Astrocyte of the cerebellum (primary cell): Measurements from ENCODE around the gene MKNK1.

Experiments
- DNase-seq: peaks from one replicate; pipeline ENCODE4 v3.0.0-alpha.2; 2011; ENCODE audit warnings: low read depth
- H3K4me3 ChIP-seq: 2 replicates; pipeline ENCODE4 v1.5.1; 2011; ENCODE audit warnings: mild to moderate bottlenecking, low read depth, low read length, moderate library complexity
- in situ Hi-C: cut with HindIII; loops from 2 replicates; pipeline ENCODE4 v1.10.0; 2017; ENCODE audit warnings: low sequenced_read_pairs
- TF ChIP-seq, protein P1 (sequence below): IDR thresholded peaks from 2 replicates; pipeline ENCODE4 v1.5.1; 2012; ENCODE audit warnings: low read length, low read depth, moderate library complexity, mild to moderate bottlenecking; ENCODE audit errors: missing control alignments

The MKNK1 gene

DNA sequence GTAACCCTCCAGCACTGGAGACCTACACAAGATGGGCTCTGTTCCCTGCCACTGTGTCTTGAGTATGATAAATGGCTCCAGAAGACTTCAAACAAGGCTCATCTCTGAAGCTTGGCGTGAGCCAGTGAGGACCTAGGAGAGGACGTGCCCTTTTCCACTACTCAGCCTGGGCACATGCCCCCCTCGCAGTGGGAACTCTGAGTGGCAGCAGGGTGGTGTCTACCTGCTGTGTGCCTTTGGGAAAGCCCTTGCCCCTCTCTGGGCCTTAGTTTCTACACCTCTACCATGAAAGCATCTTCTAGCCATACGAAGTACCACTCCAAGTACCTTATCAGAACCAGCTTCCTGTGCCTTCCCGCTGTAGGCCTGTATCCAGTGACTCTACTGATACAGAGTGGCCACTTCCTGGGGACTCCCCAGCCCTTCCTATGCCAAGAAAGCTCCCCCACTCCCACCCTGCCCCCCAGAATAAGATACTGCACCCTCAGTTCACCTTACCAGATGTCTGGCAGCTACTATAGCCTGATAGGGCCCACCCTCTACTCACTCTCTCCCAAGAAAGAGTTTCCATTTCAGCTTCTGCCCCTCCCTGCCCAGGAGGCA lies 15.7 kb upstream of the MKNK1 start:
- in situ Hi-C loops, result no loop called here
- TF ChIP-seq, protein P1, sequence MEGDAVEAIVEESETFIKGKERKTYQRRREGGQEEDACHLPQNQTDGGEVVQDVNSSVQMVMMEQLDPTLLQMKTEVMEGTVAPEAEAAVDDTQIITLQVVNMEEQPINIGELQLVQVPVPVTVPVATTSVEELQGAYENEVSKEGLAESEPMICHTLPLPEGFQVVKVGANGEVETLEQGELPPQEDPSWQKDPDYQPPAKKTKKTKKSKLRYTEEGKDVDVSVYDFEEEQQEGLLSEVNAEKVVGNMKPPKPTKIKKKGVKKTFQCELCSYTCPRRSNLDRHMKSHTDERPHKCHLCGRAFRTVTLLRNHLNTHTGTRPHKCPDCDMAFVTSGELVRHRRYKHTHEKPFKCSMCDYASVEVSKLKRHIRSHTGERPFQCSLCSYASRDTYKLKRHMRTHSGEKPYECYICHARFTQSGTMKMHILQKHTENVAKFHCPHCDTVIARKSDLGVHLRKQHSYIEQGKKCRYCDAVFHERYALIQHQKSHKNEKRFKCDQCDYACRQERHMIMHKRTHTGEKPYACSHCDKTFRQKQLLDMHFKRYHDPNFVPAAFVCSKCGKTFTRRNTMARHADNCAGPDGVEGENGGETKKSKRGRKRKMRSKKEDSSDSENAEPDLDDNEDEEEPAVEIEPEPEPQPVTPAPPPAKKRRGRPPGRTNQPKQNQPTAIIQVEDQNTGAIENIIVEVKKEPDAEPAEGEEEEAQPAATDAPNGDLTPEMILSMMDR, result no peak
- H3K4me3 ChIP-seq, result no peak overlapping the region
- no peak for DNase-seq

DNA sequence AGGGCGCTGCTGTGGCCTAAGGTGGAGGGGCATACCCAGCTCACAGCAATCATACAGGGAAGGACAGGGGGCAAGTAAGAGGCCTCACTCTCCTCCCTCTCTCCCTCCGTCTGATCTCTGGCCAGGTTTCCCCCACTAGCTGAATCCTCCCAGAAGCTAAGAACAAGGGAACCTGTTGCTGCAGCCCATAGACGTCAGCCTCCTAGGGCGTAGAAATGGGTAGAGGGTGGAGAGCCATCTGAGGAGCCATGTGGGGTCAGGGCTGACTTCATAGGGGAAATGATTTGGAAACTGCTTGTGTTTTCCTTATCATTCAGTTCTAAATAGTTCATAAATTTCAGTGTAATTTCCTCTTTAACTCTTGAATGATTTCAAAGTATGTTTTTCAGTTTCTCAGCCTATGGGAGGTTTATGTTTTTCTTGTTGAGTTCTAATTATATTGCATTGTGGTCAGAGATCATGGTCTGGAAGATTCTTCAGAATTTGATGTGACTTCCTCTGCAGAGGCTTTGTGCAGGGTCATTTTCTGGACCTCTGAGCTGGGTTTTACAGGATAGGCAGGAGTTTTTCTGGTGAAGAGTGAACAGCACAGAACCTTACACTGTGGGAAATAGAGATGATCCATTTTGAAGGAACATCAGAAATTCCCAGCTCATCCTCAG lies 14.8 kb upstream of the MKNK1 start:
- H3K4me3 ChIP-seq, result no peak overlapping the region
- in situ Hi-C loops, result no loop called here
- no peak for DNase-seq

DNA sequence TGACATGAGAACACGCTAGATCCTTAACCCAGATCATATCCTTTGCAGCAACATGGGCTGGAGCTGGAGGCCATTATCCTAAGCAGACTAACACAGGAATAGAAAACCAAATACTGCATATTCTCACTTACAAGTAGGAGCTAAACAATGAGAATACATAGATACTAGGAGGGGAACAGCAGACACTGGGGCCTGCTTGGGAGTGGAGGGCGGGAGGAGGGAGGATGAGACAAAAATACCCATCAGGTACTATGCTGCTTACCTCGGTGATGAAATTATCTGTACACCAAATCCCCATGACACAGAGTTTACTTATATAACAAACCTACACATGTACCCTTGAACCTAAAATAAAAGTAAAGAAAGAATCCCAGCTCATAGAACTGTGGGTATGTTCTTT lies 13.8 kb upstream of the MKNK1 start:
- DNase-seq, result no peak
- TF ChIP-seq, protein P1, result no peak
- H3K4me3 ChIP-seq, result no peak overlapping the region
- in situ Hi-C loops, result no loop called here

More for the DNA sequence above, 14.8 kb upstream of the MKNK1 start:
- TF ChIP-seq, protein P1, result no peak

DNA sequence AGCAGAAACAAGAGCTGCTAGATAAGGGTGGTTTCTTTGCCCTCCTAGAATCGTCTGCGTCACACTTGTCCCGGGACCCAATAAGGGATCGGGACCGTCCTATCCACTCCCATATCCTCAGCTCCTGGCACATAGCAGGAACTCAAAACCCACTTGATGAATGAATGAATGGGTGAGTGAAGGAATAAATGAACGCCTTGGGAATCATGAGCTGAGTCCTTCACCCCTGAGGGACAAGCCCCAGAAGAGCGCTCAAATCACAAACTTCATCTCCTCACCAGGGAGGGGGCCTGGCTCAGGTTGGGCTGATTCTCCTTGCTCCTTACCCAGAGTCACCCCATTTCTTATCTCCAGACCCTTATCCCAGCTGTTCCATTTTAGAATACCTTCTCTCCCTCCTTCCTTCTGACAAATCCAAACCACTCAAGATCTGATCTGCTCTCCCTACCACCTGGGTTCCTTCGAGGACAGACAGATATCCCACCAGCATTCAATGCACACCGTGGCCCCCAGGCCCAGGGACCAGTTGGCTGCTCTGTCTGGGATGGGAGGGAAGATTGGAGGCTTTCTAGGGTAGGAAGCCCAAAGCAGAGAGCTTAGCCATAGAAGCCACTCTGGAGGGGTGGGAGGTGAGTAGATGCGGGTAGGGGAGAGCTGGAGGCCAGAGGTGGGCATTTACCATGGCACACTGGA lies 13.2 kb upstream of the MKNK1 start:
- peak overlapping the region; percentile 65 for H3K4me3 ChIP-seq
- in situ Hi-C loops, result no loop called here
- DNase-seq, result no peak
- TF ChIP-seq, protein P1, result no peak

DNA sequence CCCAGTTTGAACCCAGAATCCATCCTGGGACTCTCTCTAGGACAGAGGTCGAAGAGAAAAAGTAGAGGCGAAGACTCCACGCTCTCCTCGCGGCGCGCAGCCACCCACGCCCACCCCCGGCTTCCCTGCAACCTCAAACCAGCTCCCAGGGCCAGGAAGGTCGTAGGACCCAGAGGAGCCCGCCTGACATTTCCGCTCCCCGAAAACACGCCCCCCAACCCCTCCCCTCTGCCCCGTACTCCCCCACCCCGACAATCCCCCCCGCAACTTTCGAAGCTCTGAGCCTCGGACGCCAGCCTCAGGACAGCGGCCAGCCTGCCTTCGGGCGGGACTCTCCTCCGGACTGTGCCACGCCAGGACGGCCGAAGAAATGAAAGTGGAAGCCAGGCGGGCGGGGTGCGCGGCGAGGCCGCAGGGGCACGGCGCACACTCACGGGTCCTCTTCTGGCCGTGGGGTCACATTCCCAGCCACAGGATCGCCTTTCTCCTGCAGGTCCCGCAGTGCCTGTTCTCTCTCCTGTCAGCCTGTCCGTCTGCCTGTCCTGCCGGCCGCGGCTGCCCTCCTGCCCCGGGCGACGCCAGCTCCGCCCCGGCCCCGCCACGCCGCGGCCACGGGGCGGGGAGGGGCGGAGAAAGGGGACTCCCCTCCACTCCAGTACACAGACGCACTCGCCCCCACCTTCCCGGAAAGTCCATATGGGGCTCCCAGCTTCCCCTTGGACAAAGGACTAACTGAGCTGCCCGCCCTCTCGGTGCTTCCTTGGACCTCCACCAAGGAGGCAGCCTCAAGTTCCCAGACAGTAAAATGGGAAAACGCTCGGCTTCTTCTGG lies 12.4 kb upstream of the MKNK1 start, which contains the start of gene MOB3C:
MOB3C (minus strand) TSS at position 535 of the 831 bp plus-strand sequence. CDS start 3,490 bp downstream, outside the sequence.
- in situ Hi-C loops, result no loop called here
- DNase-seq, result peak; percentile 26
- peak within 1 kb of the TSS; percentile 65 for H3K4me3 ChIP-seq
- TF ChIP-seq, protein P1, result no peak

DNA sequence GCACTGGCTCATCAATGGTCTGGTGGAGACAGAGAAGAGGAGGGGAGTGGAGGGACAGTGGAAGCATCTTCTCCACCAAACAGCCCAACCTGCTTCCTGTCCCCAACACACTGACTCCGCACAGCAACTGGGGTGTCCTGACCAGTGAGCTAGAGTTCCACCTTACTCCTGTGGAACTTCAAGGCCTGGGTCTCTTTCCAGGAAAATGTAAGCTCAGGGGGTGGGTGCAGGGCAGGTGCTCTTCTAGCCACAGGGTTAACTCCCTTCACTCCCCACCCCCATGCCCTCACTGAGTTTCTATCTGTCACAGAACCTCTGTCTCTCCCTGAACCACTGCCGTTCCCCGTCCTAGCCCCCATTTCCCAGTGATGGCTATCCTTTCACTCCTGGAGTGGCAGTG lies 11.7 kb upstream of the MKNK1 start:
- H3K4me3 ChIP-seq, result peak overlapping the region; percentile 65
- TF ChIP-seq, protein P1, result no peak
- in situ Hi-C loops, result no loop called here
- DNase-seq, result no peak
